ENCODE results near the gene NAB1. TPM values are rescaled to one million over a fixed set of nuclear protein-coding genes. Genes with fewer than 3 reads are reported as not detected.

Gene NAB1
- total and polyA plus RNA-seq, 2 donors from 2014 or later: 10.4 to 45.0 TPM

GRCh38 chr2:190682168-190682567, 33.3 kb downstream of the NAB1 start:
- no peaks in the 10 kb centered on the region for H3K4me1 ChIP-seq (ENCODE audit: control insufficient read depth in 2 of 3, insufficient read depth in 2 of 3, low read depth in 1 of 3, low read length in 3 of 3)
- intact Hi-C loops (cut with DNase I): no loop called here
- peaks cover 1 to 3% (median 2%) of the 10 kb centered on the region in 3 donors for H3K36me3 ChIP-seq (ENCODE audit: control insufficient read depth in 2 of 3, insufficient read depth in 3 of 3, low read length in 3 of 3)
- H3K9ac ChIP-seq (ENCODE audit: low read length in 3 of 3): no peak overlapping the region
- no peaks in the 10 kb centered on the region for H3K9me3 ChIP-seq (ENCODE audit: control insufficient read depth in 2 of 3, insufficient read depth in 1 of 3, low read length in 3 of 3)
- H3K27me3 ChIP-seq (ENCODE audit: control insufficient read depth, insufficient read depth, low read length): no peaks in the 10 kb centered on the region
- DNase-seq: no peak
- no peak for FAIRE-seq
- no peak overlapping the region for H3K4me3 ChIP-seq (ENCODE audit: low read length in 3 of 3)
- H3K27ac ChIP-seq (ENCODE audit: low read depth in 2 of 2, low read length in 2 of 2): no peak overlapping the region
- TF ChIP-seq CTCF (IDR thresholded peaks at IDR 0.05; ENCODE audit: borderline replicate concordance, extremely low read depth, insufficient read depth): no peak

- TF ChIP-seq CTCF (IDR thresholded peaks at IDR 0.05; ENCODE audit: borderline replicate concordance, extremely low read depth, insufficient read depth): no peak
- H3K9me3 ChIP-seq (ENCODE audit: control insufficient read depth in 2 of 3, insufficient read depth in 1 of 3, low read length in 3 of 3): no peaks in the 10 kb centered on the region
- H3K9ac ChIP-seq (ENCODE audit: low read length in 3 of 3): no peak overlapping the region
- H3K4me3 ChIP-seq (ENCODE audit: low read length in 3 of 3): no peak overlapping the region
- H3K27me3 ChIP-seq (ENCODE audit: control insufficient read depth, insufficient read depth, low read length): no peaks in the 10 kb centered on the region
- H3K27ac ChIP-seq (ENCODE audit: low read depth in 2 of 2, low read length in 2 of 2): no peak overlapping the region
- peaks cover 2 to 7% (median 3%) of the 10 kb centered on the region in 3 donors for H3K36me3 ChIP-seq (ENCODE audit: control insufficient read depth in 2 of 3, insufficient read depth in 3 of 3, low read length in 3 of 3)
- DNase-seq (peak in 2 of 5 donors; percentile 43 to 64), FAIRE-seq (no peak)
- H3K4me1 ChIP-seq (ENCODE audit: control insufficient read depth in 2 of 3, insufficient read depth in 2 of 3, low read depth in 1 of 3, low read length in 3 of 3): no peaks in the 10 kb centered on the region
- intact Hi-C loops (cut with DNase I): no loop called here
These were observed 34.9 kb downstream of the NAB1 start for GRCh38 chr2:190683802-190684201.

GRCh38 chr2:190684931-190685330, 36.0 kb downstream of the NAB1 start:
- Histone ChIP-seq H3K4me3 (ENCODE audit: low read length in 3 of 3) (no peak overlapping the region), H3K36me3 (ENCODE audit: control insufficient read depth in 2 of 3, insufficient read depth in 3 of 3, low read length in 3 of 3) (peaks cover 2 to 11% (median 3%) of the 10 kb centered on the region in 3 donors), H3K27ac (ENCODE audit: low read depth in 2 of 2, low read length in 2 of 2) (no peak overlapping the region), H3K27me3 (ENCODE audit: control insufficient read depth, insufficient read depth, low read length) (no peaks in the 10 kb centered on the region), H3K9ac (ENCODE audit: low read length in 3 of 3) (no peak overlapping the region), H3K9me3 (ENCODE audit: control insufficient read depth in 2 of 3, insufficient read depth in 1 of 3, low read length in 3 of 3) (no peaks in the 10 kb centered on the region), H3K4me1 (ENCODE audit: control insufficient read depth in 2 of 3, insufficient read depth in 2 of 3, low read depth in 1 of 3, low read length in 3 of 3) (no peaks in the 10 kb centered on the region)
- intact Hi-C loops (cut with DNase I): no loop called here
- DNase-seq (no peak), FAIRE-seq (no peak)
- TF ChIP-seq CTCF (IDR thresholded peaks at IDR 0.05; ENCODE audit: borderline replicate concordance, extremely low read depth, insufficient read depth): no peak

- intact Hi-C loops (cut with DNase I): no loop called here
- H3K36me3 ChIP-seq (ENCODE audit: control insufficient read depth in 2 of 3, insufficient read depth in 3 of 3, low read length in 3 of 3): peaks cover 2 to 11% (median 3%) of the 10 kb centered on the region in 3 donors
- TF ChIP-seq CTCF (IDR thresholded peaks at IDR 0.05; ENCODE audit: borderline replicate concordance, extremely low read depth, insufficient read depth): no peak
- H3K9me3 ChIP-seq (ENCODE audit: control insufficient read depth in 2 of 3, insufficient read depth in 1 of 3, low read length in 3 of 3): no peaks in the 10 kb centered on the region
- H3K27me3 ChIP-seq (ENCODE audit: control insufficient read depth, insufficient read depth, low read length): no peaks in the 10 kb centered on the region
- H3K4me1 ChIP-seq (ENCODE audit: control insufficient read depth in 2 of 3, insufficient read depth in 2 of 3, low read depth in 1 of 3, low read length in 3 of 3): no peaks in the 10 kb centered on the region
- no peak overlapping the region for H3K4me3 ChIP-seq (ENCODE audit: low read length in 3 of 3)
- FAIRE-seq: no peak
- no peak overlapping the region for H3K27ac ChIP-seq (ENCODE audit: low read depth in 2 of 2, low read length in 2 of 2)
- no peak overlapping the region for H3K9ac ChIP-seq (ENCODE audit: low read length in 3 of 3)
- no peak for DNase-seq
These were observed 36.5 kb downstream of the NAB1 start for GRCh38 chr2:190685333-190685732.

Data from kidney (tissue), 14 donors.